ENCODE results near the gene ARHGAP18. TPM values are rescaled to one million over a fixed set of nuclear protein-coding genes. Genes with fewer than 3 reads are reported as not detected.
A peak's percentile ranks its signal among the peaks of the same experiment; 100 is the strongest.

ARHGAP18 gene
- total RNA-seq, 4 donors from 2014 or later, result 5.2 to 9.2 (median 6.5) TPM

DNA sequence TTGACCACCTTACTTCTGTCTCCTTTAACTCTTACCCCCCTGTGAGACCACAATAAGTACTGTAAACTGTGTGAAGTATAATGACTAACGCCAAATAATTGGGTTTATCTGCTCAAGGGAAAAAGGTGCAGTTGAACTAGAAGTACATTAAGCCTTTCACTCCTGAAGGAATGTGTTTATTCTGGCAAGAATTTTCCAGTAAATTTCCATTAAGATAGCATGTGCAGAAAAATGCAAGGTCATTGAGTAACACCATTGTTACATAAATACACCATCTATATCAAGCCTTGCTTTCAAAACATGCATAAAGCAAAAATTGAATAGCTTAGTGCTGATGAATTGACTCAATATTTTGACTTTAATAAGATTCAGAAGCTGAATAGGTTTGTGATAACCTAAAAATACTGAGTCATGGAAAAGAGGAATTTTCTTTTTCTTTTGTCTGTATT, 65.4 kb downstream of the ARHGAP18 start:
- H3K4me3 ChIP-seq, result no peak overlapping the region
- H3K36me3 ChIP-seq, result no peaks in the 10 kb centered on the region
- no peak for TF ChIP-seq CTCF (IDR thresholded peaks at IDR 0.05 in 4 of 5, conservative IDR thresholded peaks at IDR 0.05 in 1 of 5)
- TF ChIP-seq POLR2A (IDR thresholded peaks at IDR 0.05), result no peak
- ATAC-seq (no peak), DNase-seq (no peak)
- peak overlapping the region; percentile 26 to 63 (median 51) for H3K27ac ChIP-seq
- in situ Hi-C loops (cut with MboI; ENCODE audit: low sequenced_read_pairs in 4 of 4), result no loop called here
- intact Hi-C loops (cut with DNase I; ENCODE audit: low total_unique reads), result no loop called here
- H3K27me3 ChIP-seq, result no peaks in the 10 kb centered on the region
- H3K4me1 ChIP-seq, result peaks cover 30 to 49% of the 10 kb centered on the region in 2 donors
- H3K9me3 ChIP-seq, result no peaks in the 10 kb centered on the region

- Histone ChIP-seq H3K27ac (peak overlapping the region; percentile 8 to 63 (median 51)), H3K27me3 (no peaks in the 10 kb centered on the region), H3K4me3 (no peak overlapping the region), H3K4me1 (peaks cover 30 to 49% of the 10 kb centered on the region in 2 donors), H3K9me3 (no peaks in the 10 kb centered on the region), H3K36me3 (no peaks in the 10 kb centered on the region)
- TF ChIP-seq POLR2A (IDR thresholded peaks at IDR 0.05) (no peak), CTCF (IDR thresholded peaks at IDR 0.05 in 4 of 5, conservative IDR thresholded peaks at IDR 0.05 in 1 of 5) (no peak)
- ATAC-seq, result no peak
- intact Hi-C loops (cut with DNase I; ENCODE audit: low total_unique reads) (no loop called here), in situ Hi-C loops (cut with MboI; ENCODE audit: low sequenced_read_pairs in 4 of 4) (no loop called here)
- no peak for DNase-seq
Observed at GRCh38 chr6:129643968-129644367, 66.0 kb downstream of the ARHGAP18 start.

DNA sequence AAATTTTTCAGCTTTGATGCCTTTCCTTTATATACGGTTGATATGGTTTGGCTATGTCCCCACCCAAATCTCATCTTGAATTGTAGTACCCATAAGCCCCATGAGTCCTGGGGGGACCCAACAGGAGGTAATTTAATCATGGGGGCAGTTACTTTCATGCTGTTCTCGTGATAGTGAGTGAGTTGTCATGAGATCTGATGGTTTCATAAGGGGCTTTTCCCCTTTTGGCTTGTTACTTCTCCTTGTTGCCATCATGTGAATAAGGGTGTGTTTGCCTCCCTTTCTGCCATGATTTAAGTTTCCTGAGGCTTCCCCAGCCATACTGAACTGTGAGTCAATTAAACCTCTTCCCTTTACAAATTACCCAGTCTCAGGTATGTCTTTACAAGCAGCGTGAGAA, 66.8 kb downstream of the ARHGAP18 start:
- TF ChIP-seq CTCF (IDR thresholded peaks at IDR 0.05 in 4 of 5, conservative IDR thresholded peaks at IDR 0.05 in 1 of 5) (no peak), POLR2A (IDR thresholded peaks at IDR 0.05) (no peak)
- Histone ChIP-seq H3K27me3 (no peaks in the 10 kb centered on the region), H3K4me1 (peaks cover 30 to 49% of the 10 kb centered on the region in 2 donors), H3K4me3 (no peak overlapping the region), H3K9me3 (no peaks in the 10 kb centered on the region), H3K27ac (peak overlapping the region in 2 of 4 donors; percentile 54 to 63), H3K36me3 (no peaks in the 10 kb centered on the region)
- intact Hi-C loops (cut with DNase I; ENCODE audit: low total_unique reads) (no loop called here), in situ Hi-C loops (cut with MboI; ENCODE audit: low sequenced_read_pairs in 4 of 4) (no loop called here)
- ATAC-seq (no peak), DNase-seq (no peak)

DNA sequence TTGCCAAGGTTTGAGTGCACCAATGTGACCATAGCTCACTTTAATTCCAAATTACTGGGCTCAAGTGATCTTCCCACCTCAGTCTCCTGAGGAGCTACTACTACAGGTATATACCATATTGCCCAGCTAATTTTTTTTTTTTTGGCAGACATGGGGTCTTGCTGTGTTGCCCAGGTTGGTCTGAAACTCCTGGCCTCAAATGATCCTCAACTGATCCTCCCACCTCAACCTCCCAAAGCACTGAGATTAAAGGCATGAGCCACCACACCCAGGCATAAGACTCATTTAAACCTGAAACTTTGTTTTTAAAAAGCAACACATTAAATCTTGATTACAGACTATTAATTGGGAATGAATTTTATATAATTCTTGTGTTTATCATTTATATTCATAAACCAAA, 67.7 kb downstream of the ARHGAP18 start:
- no peak for DNase-seq
- H3K27me3 ChIP-seq, result no peaks in the 10 kb centered on the region
- no peak overlapping the region for H3K4me3 ChIP-seq
- no peak overlapping the region for H3K27ac ChIP-seq
- peaks cover 30 to 47% of the 10 kb centered on the region in 2 donors for H3K4me1 ChIP-seq
- H3K9me3 ChIP-seq, result no peaks in the 10 kb centered on the region
- intact Hi-C loops (cut with DNase I; ENCODE audit: low total_unique reads) (no loop called here), in situ Hi-C loops (cut with MboI; ENCODE audit: low sequenced_read_pairs in 4 of 4) (no loop called here)
- no peak for ATAC-seq
- no peaks in the 10 kb centered on the region for H3K36me3 ChIP-seq
- TF ChIP-seq POLR2A (IDR thresholded peaks at IDR 0.05) (no peak), CTCF (IDR thresholded peaks at IDR 0.05 in 4 of 5, conservative IDR thresholded peaks at IDR 0.05 in 1 of 5) (no peak)

- no peak overlapping the region for H3K27ac ChIP-seq
- no peaks in the 10 kb centered on the region for H3K36me3 ChIP-seq
- ATAC-seq (no peak), DNase-seq (no peak)
- H3K4me1 ChIP-seq, result peaks cover 30 to 37% of the 10 kb centered on the region in 2 donors
- H3K27me3 ChIP-seq, result no peaks in the 10 kb centered on the region
- H3K9me3 ChIP-seq, result no peaks in the 10 kb centered on the region
- intact Hi-C loops (cut with DNase I; ENCODE audit: low total_unique reads) (no loop called here), in situ Hi-C loops (cut with MboI; ENCODE audit: low sequenced_read_pairs in 4 of 4) (no loop called here)
- no peak overlapping the region for H3K4me3 ChIP-seq
- TF ChIP-seq CTCF (IDR thresholded peaks at IDR 0.05 in 4 of 5, conservative IDR thresholded peaks at IDR 0.05 in 1 of 5), result no peak
- no peak for TF ChIP-seq POLR2A (IDR thresholded peaks at IDR 0.05)
Observed at GRCh38 chr6:129641344-129641743, 68.6 kb downstream of the ARHGAP18 start.

Data from gastrocnemius medialis (tissue), 4 donors.